Uterus (tissue), 2 donors: ENCODE measurements around the gene GPR142.

Source experiments
- CTCF ChIP-seq, 4 experiments: fragments of 200-600 bp in 2 of 4; fragments of 450-650 bp in 2 of 4; sonication (generic) in 2 of 4; IDR thresholded peaks; one replicate each; pipeline ENCODE4 v1.5.1; 2016 to 2019; ENCODE audit warnings: antibody characterized with exemption in 4 of 4, mild to moderate bottlenecking in 2 of 4, moderate library complexity in 1 of 4
- POLR2A ChIP-seq, 2 donors: fragments of 450-650 bp; IDR thresholded peaks; one replicate each; pipeline ENCODE4 v1.6.1; 2016; ENCODE audit warnings: antibody characterized with exemption in 2 of 2, mild to moderate bottlenecking in 1 of 2, moderate library complexity in 1 of 2

GRCh38 chr17:74353446-74354060, 13.8 kb upstream of the GPR142 start:
- TF ChIP-seq POLR2A (IDR thresholded peaks at IDR 0.05) (no peak), CTCF (IDR thresholded peaks at IDR 0.05) (no peak)
